CD4-positive, alpha-beta T cell treated with Interleukin-10 for 1 hour (primary cell): Measurements from ENCODE around the gene STK10.

Experiments
- DNase-seq: peaks from one replicate; pipeline ENCODE4 v3.0.0-alpha.2; 2020

The STK10 gene

DNA sequence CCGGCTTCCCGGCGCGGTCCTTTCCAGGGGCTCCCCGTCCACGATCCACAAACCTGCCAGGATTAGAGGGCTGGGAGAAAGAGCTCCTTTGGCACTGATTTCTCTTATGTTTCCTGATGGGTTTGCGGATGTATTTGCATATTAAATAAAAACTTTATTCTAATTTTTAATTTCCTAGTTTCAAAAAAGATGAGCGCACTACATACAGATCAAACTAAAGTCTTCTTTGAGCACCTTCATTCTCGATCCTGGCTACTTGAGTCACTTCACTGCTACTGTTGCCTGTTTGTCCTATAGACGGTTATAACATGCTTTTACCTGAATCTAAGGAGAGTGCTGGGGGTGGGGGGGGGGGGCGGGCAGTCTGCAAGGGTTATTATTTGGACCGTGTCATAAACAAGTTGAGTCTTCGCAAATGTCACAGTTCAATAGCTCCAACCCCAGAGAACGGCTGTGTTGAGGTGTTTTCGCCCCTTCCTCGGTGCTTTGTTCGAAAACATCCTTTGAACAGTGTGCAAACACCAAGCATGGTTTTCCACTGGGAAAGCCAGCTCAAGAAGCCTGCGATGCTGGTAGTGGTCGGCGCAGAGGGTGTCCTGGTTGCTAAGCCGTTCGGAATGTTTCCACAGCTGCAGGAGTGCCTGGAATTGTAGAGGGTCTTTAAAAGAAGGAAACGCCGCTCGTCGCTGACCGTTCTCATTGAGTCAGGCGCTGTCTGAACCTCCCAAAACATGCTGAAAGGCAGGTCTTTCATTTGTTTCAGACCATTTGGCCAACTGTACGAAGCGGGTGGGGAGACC lies 1.1 kb upstream of the STK10 start:
- no peak for DNase-seq

DNA sequence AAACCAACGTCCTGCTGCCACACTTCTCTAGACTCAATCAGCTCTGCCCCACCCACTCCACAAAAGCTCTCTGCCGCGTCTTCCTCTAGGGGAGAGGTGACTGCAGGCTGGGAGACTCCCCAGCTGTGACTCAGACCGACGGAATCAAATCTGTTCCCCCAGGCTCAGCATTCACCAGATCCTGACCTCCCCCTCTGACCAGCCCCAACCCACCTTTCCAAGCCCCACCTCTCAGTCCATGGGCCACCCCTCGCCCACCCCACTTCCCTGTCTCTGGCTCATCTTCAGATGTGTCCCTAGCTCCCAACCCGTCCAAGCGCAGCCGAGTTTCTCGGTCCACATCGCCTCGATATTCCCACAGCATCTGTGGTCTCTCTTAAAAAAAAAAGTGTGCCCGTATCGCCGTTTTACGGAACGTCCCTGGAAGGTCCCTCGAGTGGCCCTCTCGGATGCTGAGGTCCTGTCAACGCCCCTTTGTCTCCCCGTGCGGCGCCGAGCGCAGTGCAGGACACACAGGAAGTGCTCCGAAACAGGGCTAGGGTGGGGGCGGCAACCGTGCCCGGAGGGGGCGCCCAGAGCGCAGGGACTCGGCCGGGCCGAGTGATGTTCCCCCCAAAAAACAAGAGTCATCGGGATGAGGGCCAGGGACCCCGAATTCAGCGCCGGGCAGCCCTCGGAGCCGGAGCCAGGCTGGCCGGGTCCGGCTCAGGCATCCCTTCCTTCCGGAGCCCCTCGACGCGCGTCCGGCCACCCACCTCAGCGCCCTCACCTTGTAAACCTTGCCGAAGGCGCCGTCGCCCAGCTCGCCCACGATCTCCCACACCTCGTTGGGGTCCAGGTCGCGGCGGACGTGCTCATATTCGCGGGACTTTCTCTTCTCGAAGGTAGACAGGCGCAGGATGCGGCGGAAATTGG lies 649 bp downstream of the STK10 start:
- peak; percentile 73 for DNase-seq

DNA sequence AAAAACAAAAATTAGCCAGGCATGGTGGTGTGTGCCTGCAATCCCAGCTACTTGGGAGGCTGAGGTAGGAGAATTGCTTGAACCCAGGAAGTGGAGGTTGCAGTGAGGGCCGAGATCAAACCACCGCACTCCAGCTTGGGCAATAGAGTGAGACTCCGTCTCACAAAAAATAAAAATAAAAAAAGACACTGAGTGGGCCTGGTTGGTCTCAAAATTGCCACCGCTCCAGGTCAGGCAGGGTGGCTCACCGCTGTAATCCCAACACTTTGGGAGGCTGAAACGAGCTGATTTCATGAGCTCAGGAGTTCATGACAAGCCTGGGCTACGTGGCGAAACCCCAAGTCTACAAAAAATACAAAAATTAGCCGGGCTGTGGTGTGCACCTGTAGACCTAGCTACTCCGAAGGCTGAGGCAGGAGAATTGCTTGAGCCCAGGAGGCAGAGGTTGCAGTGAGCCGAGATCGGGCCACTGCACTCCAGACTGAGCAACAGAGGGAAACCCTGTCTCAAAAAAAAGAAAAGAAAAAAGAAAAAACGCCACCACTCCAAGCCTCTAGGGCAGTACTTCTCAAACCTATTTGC lies 1.8 kb downstream of the STK10 start:
- no peak for DNase-seq

DNA sequence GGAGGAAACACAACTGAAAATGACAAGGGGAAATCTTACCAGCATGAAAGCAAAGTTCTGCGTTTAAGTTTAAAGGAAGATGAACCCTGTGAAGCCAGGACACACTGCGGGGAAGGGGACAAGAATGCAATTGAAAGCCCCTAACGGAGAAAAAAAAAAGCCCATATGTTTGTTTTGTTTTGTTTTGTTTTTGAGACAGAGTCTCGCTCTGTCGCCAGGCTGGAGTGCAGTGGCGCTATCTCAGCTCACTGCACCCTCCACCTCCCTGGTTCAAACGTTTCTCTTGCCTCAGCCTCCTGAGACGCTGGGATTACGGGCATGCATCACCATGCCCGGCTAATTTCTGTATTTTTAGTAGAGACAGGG lies 2.9 kb downstream of the STK10 start:
- DNase-seq, result peak; percentile 52

DNA sequence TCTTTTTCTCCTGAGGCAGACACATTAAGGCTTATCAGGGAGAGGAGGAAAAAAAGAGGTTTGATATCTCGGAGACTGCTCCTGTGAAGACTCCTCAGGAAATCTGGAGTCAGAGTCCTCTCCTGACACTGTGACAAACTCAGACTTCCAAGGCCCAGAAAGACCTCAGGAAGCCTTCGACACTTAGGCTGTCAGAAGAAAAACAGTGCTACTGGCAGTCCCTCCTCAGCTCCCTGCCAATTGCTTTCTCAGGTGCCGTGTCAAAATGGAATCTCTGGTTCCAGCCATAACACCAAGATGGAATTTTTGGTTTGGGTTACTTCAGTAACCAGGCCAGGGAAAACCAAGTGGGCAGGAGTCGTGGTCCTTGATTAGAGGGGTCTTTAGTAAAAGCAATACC lies 4.1 kb downstream of the STK10 start:
- DNase-seq, result no peak

DNA sequence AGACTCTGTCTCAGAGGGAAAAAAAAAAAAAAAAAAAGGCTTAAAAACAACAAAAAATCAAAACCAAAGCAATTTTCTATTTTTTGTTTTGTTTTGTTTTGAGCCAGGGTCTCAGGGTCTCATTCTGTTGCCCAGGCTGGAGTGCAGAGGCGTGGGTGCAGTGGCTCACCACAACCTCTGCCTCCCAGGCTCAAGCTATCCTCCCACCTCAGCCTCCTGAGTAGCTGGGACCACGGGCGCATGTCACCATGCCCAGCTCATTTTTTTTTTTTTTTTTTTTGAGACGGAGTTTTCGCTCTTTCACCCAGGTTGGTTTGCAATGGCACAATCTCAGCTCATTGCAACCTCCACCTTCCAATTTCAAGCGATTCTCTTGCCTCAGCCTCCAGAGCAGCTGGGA lies 5.7 kb downstream of the STK10 start:
- DNase-seq, result no peak

DNA sequence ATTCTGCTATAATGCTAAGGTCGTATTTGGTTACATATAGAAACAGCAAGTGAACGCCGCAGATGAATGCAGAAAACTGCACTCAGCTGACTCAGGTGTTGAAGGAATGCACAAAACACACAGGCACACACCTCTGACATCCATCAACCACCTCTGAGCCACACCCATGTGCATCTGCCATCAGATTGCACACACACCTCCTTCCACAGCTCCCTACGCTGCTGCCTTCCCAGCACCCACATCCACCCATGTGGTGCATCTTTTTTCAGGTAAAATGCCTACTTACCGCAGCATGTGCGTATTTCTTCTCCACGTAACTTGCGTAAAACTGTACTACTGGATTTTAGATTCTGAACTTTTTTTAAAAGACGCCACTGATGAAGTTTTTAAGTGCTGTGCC lies 7.1 kb downstream of the STK10 start:
- DNase-seq, result peak; percentile 48

DNA sequence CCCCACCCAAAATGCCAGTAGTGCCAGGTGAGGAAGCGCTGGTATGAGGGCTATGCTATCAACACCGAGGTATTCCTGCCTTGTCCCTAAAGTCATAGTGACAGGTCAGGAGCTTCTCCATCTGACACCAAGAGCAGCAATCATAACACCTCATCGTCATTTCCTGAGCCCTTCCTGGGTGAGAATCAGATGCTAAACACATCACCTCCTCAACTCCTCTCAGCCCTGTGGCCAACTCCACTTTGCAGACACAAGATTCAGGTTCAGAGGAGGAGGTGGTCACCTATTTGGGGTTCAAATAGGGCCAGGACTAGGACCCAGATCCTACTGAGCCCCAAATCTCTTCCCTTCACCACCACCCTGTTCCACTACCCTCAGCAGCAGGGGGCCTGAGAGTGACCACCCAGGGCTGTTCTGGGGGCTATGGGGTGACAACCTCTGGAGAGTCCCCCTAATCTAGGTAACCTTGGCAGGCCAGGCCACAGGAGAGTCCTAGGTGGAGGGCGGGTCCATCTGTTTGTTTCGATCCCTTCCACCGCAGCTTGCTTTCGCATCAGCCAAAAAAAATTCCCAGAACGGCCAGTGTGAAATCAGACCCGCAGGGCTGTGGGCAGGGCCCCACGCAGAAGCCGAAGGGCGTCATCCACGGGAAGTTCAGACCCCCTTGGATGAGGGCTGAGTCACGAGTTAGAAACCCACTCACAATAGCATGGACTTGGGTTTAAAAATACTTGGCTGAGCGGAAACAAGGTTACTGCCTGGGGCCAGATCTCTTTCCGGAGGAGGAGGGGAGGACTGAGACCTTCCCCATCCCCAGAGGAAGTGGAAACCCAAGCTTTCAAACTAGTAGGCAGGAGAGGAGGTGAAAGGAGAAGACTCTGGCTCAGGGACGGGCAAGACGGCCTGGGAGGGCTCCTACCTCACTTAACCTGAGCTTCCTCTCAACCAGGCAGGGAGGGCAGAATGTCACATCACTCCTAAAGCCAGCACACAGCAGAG lies 8.7 kb downstream of the STK10 start:
- DNase-seq, result peak; percentile 77

DNA sequence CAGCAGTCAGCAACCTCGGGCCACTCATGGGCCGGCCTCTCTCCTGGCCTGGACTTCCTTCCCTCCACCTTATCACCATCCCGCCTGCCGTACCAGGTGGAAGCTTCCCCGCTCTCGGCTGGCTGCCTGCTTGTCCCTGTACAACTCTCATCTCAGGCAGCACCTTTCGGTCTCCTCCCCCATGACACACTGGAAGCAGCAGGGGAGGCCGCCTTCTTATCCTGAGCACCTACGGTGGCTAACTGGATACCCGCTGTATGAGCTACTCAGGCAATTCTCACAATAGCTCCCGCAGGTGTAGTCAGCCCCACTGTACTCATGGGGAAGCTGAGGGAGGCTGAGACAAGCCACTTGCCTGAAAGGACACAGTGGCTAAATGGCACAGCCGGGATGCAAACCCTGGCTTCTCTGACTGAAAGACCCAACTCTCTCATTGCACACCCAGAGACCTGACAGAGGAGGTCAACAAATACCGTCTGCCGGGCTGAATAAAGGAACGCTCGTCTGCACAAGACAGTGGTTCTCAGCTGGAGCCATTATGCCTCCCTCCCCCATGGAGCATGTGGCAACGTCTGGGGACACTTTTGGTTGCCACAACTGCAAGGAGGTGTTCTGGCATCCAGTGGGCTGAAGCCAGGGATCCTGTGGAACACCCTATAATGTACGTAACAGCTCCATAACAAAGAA lies 9.6 kb downstream of the STK10 start:
- peak; percentile 49 for DNase-seq

DNA sequence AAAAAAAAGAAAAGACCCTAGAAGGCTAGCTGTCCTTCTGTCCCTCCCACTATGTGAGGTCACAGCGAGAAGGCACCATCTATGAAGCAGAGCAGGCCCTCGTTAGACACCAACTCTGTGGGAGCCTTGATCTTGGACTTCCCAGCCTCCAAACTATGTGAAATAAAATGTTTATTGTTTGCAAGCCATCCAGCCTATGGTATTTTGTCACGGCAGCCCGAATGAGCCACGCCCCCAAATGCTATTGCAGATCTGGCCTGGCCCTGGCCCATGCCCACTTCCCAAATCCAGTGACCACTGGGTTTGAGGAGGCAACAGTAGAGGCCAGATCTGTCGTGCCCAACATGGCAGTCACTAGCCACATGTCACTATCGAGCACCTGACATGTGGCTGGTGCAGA lies 10.8 kb downstream of the STK10 start:
- DNase-seq, result no peak

DNA sequence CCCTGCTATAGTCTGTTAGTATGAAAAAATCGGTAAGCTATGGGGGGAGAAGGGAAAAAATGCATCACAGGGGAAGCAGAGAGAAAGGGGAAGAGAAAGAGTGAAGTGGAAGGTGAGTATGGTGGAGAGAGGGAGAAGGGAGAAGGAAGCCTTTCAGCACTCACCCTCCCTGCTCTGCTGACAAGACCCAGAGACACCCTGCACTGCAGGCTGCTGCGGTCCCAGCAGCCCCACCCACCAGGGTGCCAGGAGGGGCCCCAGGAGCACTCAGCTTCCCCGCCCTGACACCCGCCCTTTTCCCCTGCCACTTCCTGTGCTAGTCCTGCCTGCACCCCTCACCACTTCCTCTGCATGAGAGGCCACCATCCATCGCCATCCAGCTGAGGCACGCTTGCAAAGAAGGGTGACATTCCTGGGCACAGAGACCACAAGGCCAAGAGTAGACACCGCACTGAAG lies 12.7 kb downstream of the STK10 start:
- peak; percentile 90 for DNase-seq

DNA sequence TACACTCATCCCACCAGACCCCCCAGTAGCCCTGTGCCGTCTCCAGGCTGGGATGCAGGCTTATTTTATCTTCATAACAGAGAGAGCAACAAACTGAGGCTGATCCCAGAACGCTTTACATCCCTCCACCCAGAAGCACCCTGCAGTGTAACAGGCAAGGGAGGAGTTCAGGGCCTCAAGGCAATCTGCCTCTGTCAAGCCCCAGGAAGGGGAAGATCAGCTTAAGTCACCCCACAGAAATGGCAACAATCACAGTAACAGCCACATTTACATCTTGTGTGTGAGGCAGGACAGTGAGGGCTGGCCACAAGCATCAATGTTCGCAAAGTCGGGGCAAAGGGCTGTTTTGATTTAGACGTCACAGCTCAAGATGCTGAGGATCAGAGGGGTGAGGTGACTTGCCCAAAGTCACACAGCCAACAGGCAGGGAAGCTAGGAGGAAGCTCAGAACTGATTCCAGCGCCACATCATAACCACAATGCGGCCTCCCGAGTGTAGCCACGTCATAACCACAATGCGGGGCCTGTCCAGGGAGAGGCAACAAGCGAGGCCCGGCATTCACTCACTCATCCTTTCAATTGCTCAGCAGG lies 14.4 kb downstream of the STK10 start:
- DNase-seq, result peak; percentile 68

DNA sequence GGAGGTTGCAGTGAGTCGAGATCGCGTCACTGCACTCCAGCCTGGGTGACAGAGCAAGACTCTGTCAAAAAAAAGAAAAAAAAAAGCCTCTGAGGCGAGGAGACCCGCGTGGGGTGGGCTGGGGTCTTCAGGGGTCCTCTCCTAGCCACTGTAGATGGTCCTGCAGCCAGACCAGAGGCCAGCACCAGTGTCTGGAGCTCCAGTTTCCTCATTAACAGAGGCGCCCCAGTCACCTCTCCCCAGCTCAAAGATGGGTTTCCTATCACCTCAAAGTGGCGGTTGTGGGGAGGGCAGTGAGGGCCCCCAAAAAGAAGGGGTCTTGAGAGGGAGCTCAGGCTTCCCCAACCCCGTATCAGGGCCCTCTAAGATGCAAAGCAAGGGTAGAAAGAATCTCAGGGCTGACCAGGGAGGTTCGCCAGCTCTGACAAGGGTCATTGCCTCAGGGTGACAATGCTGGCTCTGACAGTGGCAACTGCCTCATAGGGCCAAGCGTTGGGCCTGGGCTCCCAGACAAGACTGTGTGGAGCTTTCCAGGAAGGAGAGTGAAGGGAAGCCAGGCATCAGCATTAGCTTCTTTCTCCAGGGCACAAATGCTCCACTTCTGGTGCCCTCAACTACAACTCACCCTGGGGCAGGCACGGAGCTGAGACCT lies 15.0 kb downstream of the STK10 start:
- DNase-seq, result no peak

DNA sequence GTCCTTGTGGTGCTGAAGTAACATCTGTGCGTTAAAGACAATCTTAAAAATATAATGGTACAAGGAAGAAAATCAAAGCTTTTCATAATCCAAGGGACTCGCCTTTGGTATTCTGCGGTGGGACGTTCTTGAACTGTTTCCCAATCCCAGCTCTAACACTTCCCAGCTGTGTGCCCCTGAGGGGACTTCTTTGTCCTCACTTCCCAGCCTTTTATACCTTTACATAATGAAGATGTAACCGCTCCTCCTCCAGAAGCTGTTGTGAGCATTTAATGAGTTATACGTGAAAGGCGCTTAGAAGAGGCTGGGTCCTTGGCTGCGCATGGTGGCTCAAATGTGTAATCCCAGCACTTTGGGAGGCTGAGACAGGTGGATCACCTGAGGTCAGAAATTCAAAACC lies 16.9 kb downstream of the STK10 start:
- no peak for DNase-seq

DNA sequence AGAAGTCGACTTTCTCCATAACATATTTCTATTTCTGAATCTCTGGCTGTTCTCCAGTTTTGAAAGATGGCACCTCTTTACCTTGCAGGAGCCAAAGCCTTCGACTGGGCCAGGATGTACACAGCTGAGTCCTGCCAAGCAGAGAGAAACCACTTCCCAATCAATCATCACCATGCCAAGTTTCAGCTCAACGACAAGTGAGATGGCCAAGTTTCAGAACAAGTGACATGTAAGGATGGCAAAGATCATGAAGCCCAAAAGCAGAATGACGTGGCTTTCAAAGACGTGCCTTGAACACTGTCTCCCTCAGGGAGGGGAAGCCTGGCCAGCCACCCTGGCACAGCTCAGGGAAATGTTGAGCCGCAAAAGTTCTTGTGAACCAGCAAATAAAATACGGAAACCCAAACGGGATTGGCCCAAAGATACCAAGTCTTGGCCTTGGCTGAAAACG lies 17.7 kb downstream of the STK10 start:
- DNase-seq, result no peak

DNA sequence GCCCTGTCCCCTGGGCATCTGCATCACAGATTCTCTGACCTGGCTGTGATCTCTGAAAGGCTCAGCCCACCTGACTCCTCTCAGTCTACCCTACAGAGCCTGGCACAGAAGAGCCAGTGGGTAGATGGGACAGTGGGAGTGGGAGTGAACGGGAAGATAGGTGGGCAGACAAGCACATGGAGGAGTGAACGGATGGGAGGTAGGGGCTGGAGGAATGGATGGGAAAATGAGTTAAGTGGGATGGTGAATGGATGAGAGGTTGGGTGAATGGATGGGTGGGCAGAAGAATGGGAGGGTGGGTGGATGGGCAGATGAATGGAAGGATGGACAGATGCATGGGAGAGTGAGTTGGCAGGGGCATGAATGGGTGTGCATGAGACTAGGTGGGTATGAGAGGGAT lies 18.8 kb downstream of the STK10 start:
- no peak for DNase-seq

DNA sequence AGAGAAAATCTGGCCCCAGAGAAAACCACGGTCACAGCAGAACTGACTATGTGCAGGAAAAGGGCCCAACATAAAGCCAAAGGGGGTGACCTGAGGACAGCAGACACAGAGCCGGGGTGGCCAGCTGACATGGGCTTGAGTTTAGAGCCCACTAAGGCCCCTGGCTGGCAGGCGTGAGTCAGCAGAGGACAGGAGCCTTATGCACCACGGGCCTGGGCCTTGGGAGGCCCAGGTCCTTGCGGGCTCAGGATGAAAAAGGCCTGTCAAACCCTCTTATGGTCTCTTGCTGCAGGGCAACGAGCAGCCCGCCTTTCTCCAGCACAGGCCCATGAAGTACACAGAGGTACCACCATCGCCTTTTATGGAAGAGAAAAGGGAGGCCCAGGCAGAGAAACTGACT lies 19.7 kb downstream of the STK10 start:
- no peak for DNase-seq

DNA sequence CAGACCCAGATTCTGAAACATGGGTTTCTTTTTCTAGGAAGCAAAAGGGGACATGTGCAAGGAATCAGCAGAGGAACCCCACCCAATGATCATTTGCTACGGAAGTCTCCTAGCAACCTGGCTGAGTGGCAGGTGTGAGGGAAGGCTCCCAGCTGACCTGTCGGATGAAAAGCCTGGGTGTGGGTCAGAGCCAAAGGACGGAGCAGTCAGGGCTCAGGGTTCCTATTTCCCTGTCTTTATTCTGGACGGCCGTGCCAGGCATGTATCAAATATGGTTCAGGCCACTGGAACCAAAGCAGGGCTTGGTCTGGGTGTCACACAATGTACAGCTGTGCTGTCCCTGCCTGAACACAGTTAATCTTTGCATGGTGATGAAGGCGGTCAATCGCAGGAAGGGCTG lies 20.1 kb downstream of the STK10 start:
- DNase-seq, result no peak

DNA sequence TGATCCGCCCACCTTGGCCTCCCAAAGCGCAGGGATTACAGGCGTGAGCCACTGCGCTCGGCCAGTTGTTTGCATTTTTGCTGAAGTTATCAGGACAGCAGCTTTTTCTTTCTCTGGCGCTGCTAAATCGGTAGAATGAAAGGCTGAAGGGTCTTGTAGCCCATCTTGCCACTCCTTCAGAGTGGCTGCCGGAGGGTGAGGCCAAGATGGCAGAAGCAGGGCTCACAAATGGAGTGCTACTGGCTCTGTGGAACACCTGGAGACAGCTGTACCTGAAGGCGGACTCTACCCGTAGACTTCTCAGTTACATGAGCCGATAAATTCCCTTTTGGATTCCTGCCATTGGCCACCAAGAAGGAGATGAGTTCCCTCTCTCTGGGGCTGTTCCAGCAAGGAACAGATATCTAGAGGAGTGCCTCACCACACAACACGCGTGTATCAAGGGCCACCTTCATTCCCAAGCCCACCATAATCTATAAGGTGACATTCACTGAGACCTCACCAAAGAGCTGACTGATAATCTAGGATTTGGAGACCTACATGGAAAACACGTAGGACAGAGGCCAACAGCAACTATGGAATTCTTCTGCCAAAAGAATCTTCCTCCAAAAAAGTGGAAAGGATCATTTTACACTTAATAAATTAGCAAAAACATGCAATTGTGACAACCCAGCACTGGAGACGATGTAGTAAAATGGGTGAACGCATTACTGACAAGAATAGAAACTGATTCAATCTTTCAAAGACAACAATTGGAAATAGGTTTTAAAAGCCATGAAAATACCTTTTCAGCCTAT lies 21.8 kb downstream of the STK10 start:
- no peak for DNase-seq

DNA sequence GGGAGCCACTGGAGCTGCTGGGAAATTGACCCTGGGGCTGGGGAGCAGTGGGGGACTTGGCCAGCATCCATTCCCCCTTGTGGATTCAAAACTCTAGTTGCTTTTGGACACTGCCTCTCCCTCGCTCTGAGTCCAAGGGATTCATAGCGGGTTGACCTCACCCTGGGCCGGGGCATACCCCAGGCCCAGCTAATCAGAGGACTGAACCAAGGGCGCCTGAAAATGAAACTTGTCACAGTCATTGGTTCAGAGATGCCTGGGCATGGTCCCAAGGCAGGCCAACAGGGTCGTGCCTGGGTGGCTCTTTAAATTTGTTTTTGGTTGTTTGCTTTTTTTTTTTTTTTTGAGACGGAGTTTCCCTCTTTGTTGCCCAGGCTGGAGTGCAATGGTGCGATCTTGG lies 22.6 kb downstream of the STK10 start:
- no peak for DNase-seq
